Measurements from ENCODE around the gene TMEM62. TPM values are rescaled to one million over a fixed set of nuclear protein-coding genes. Genes with fewer than 3 reads are reported as not detected.
"Not testable (repeated sequence)": the region's sequence is repeated elsewhere in the genome, so short reads cannot be mapped to it uniquely, and the experiment has no call there.

The TMEM62 gene
- total and polyA plus RNA-seq, 2 experiments from 2014 or later = 8.6 to 9.1 TPM

DNA sequence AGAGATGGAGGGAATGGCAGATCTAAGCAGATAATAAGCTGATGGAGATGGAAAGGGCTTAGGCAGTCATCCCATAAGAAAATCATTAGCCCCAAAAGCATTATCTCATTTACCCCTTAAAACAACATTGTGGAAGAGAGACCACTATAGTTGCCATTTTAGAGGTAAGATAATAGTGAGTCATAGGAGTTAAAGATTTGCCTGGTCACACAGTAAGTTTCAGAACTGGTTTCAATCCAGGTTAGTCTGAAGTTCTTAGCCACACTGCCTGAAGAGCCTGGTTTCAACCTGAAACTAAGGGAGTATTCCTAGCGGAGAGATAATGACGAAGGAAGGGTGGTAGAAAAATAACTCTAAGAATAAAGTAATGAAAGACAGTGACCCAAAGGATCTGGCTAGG, 14.6 kb upstream of the TMEM62 start:
- DNase-seq (ENCODE audit: low read depth in 1 of 2, low spot score in 1 of 2) = no peak
- TF ChIP-seq, protein P1, sequence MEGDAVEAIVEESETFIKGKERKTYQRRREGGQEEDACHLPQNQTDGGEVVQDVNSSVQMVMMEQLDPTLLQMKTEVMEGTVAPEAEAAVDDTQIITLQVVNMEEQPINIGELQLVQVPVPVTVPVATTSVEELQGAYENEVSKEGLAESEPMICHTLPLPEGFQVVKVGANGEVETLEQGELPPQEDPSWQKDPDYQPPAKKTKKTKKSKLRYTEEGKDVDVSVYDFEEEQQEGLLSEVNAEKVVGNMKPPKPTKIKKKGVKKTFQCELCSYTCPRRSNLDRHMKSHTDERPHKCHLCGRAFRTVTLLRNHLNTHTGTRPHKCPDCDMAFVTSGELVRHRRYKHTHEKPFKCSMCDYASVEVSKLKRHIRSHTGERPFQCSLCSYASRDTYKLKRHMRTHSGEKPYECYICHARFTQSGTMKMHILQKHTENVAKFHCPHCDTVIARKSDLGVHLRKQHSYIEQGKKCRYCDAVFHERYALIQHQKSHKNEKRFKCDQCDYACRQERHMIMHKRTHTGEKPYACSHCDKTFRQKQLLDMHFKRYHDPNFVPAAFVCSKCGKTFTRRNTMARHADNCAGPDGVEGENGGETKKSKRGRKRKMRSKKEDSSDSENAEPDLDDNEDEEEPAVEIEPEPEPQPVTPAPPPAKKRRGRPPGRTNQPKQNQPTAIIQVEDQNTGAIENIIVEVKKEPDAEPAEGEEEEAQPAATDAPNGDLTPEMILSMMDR (IDR thresholded peaks at IDR 0.05; ENCODE audit: low read depth, low read length) = no peak

DNA sequence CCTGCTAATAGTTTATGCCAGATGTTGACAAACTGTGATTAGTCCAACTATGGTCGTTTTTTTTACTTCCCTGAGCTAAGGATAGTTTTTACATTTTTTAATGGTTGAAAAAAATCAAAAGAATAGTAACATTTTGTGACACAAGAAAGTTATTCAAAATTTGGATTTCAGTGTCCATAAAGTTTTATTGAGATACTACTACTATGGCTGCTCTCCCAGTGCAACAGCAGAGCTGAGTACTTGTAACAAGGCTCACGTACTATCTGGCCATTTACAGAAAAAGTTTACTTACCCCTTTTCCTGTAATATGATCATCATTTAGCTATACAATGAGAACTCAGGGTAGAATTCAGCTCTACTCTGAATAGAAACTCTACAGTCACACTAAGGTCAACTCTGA, 11.5 kb upstream of the TMEM62 start:
- Histone ChIP-seq H3K9me3 (ENCODE audit: low read depth) (no peaks in the 10 kb centered on the region), H3K27me3 (peaks cover 30% of the 10 kb centered on the region)
- TF ChIP-seq, protein P1 (IDR thresholded peaks at IDR 0.05; ENCODE audit: low read depth, low read length) = no peak

More for the DNA sequence above, 14.6 kb upstream of the TMEM62 start:
- no peaks in the 10 kb centered on the region for H3K36me3 ChIP-seq
- no peak overlapping the region for H3K4me3 ChIP-seq
- H3K27me3 ChIP-seq = peaks cover 34% of the 10 kb centered on the region
- H3K9me3 ChIP-seq (ENCODE audit: low read depth) = no peaks in the 10 kb centered on the region
- H3K4me1 ChIP-seq (ENCODE audit: low read depth) = no peaks in the 10 kb centered on the region
- no peak overlapping the region for H3K27ac ChIP-seq

GRCh38 chr15:43125100-43125661, 8.2 kb upstream of the TMEM62 start:
- H3K4me3 ChIP-seq = no peak overlapping the region
- peaks cover 6% of the 10 kb centered on the region for H3K27me3 ChIP-seq
- H3K4me1 ChIP-seq (ENCODE audit: low read depth) = no peaks in the 10 kb centered on the region
- DNase-seq (ENCODE audit: low read depth in 1 of 2, low spot score in 1 of 2) = no peak
- no peaks in the 10 kb centered on the region for H3K36me3 ChIP-seq
- no peak overlapping the region for H3K27ac ChIP-seq
- no peaks in the 10 kb centered on the region for H3K9me3 ChIP-seq (ENCODE audit: low read depth)
- TF ChIP-seq, protein P1 (IDR thresholded peaks at IDR 0.05; ENCODE audit: low read depth, low read length) = no peak

More for the DNA sequence above, 11.5 kb upstream of the TMEM62 start:
- H3K4me3 ChIP-seq = no peak overlapping the region
- DNase-seq (ENCODE audit: low read depth in 1 of 2, low spot score in 1 of 2) = no peak
- no peaks in the 10 kb centered on the region for H3K4me1 ChIP-seq (ENCODE audit: low read depth)
- H3K27ac ChIP-seq = no peak overlapping the region
- no peaks in the 10 kb centered on the region for H3K36me3 ChIP-seq

DNA sequence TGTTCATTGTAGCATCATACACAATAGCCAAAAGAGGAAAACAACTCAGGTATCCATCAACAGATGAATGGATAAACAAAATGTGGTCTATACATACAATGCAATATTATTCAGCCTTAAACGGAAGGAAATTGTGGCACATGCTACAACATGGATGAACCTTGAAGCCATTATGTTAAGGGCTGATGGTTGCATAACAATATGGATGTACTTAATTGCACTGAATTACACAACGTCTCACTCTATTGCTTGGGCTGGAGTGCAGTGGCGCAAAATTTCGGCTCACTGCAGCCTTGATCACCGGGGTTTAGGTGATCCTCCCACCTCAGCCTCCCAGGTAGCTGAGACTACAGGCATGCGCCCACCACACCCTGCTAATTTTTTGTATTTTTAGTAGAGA, 7.0 kb upstream of the TMEM62 start:
- TF ChIP-seq, protein P1 (IDR thresholded peaks at IDR 0.05; ENCODE audit: low read depth, low read length) = no peak
- no peaks in the 10 kb centered on the region for H3K27me3 ChIP-seq
- no peak overlapping the region for H3K27ac ChIP-seq
- no peak overlapping the region for H3K4me3 ChIP-seq
- no peaks in the 10 kb centered on the region for H3K9me3 ChIP-seq (ENCODE audit: low read depth)
- H3K36me3 ChIP-seq = no peaks in the 10 kb centered on the region
- H3K4me1 ChIP-seq (ENCODE audit: low read depth) = no peaks in the 10 kb centered on the region
- no peak for DNase-seq (ENCODE audit: low read depth in 1 of 2, low spot score in 1 of 2)

DNA sequence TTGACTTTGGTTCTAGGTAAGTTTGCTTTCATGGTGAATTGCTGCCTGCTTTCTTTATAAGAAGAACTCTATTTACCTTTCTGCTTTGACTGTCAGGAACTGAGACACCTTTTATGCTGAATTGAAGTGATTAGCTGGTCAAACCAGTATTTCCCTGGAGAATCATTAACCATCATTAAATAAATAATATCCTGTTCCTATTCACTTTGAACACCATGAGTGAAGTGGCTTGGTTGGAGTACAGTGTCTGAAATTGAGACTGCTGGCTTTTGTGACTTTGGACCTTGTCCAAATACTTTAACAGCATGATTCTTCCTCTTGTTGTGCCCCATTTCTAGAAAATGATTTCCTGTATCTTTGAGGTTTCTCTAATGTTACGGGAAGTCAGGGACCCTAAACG, 5.6 kb upstream of the TMEM62 start:
- Histone ChIP-seq H3K36me3 (no peaks in the 10 kb centered on the region), H3K4me1 (ENCODE audit: low read depth) (no peaks in the 10 kb centered on the region), H3K4me3 (no peak overlapping the region), H3K27me3 (no peaks in the 10 kb centered on the region), H3K27ac (no peak overlapping the region), H3K9me3 (ENCODE audit: low read depth) (no peaks in the 10 kb centered on the region)
- TF ChIP-seq, protein P1 (IDR thresholded peaks at IDR 0.05; ENCODE audit: low read depth, low read length) = no peak
- DNase-seq (ENCODE audit: low read depth in 1 of 2, low spot score in 1 of 2) = no peak

DNA sequence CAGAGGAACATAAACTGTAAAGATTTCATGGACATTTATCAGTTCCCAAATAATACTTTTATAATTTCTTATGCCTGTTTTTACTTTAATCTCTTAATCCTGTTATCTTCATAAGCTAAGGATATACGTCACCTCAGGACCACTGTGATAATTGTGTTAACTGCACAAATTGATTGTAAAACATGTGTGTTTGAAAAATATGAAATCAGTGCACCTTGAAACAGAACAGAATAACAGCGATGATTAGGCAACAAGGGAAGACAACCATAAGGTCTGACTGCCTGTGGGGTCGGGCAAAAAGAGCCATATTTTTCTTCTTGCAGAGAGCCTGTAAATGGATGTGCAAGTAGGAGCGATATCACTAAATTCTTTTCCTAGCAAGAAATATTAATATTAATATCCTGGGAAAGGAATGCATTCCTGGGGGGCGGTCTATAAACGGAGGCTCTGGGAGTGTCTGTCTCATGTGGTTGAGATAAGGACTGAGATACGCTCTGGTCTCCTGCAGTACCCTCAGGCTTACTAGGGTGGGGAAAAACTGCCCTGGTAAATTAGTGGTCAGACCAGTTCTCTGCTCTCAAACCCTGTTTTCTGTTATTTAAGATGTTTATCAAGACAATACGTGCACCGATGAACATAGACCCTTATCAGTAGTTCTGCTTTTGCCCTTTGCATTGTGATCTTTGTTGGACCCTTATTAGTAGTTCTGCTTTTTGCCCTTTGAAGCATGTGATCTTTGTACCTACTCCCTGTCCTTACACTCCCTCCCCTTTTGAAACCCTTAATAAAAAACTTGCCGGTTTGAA, 5.0 kb upstream of the TMEM62 start:
- not testable (repeated sequence) for H3K27me3 ChIP-seq; H3K27ac ChIP-seq; DNase-seq (ENCODE audit: low read depth in 1 of 2, low spot score in 1 of 2); H3K4me1 ChIP-seq (ENCODE audit: low read depth); H3K36me3 ChIP-seq; H3K4me3 ChIP-seq; H3K9me3 ChIP-seq (ENCODE audit: low read depth)
